Cardiac fibroblast (primary cell): ENCODE data around the gene MAD2L1BP.
A peak's percentile ranks its signal among the peaks of the same experiment; 100 is the strongest.

ENCODE experiments used
- DNase-seq, 2 donors: peaks; one replicate each; pipeline versions ENCODE4 v3.0.0 to v3.0.0-alpha.2; 2010; ENCODE audit warnings: low read depth in 2 of 2
- H3K4me3 ChIP-seq, 2 donors: replicated peaks in 1 of 2; 1 replicate in 1 of 2; 2 replicates in 1 of 2; pipeline ENCODE4 v1.5.1; 2011; ENCODE audit warnings: low read depth in 2 of 2, low read length in 2 of 2, mild to moderate bottlenecking in 2 of 2, moderate library complexity in 1 of 2
- CTCF ChIP-seq: IDR thresholded peaks from one replicate; pipeline ENCODE4 v1.5.1; 2011; ENCODE audit warnings: low read depth, mild to moderate bottlenecking, low read length, inconsistent platforms

MAD2L1BP gene

GRCh38 chr6:43683708-43684455 lies 48.2 kb downstream of the MAD2L1BP start:
- no peak for TF ChIP-seq CTCF
- no peak for DNase-seq
- H3K4me3 ChIP-seq, result no peak overlapping the region

DNA sequence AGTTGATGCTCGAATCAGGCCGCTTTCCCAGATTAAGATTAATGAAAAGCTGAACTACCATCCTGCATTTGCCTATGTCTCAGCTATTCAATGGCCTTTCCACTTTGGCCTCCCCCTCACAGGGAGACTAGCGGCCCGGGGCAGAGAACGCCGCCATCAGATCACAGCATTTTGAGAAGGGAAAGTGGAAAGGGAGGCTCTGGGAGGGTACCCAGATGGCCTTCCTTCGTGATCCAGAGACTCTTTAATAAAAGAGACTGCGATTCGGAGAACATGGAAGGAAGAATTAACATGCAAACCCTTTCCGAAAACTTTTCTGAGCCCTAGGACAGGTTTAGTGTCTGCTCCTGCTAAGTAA lies 51.4 kb downstream of the MAD2L1BP start:
- TF ChIP-seq CTCF, result no peak
- no peak for DNase-seq
- peak overlapping the region; percentile 65 to 90 for H3K4me3 ChIP-seq

- DNase-seq, result peak; percentile 75
- peak within 1 kb of the TSS; percentile 65 to 90 for H3K4me3 ChIP-seq
- no peak for TF ChIP-seq CTCF
Observed at GRCh38 chr6:43687437-43688347, 52.1 kb downstream of the MAD2L1BP start, which contains the start of gene MRPS18A. MRPS18A (minus strand) TSS chr6:43687791; CDS start chr6:43687779, 12 bp downstream.

GRCh38 chr6:43689421-43689820 lies 53.8 kb downstream of the MAD2L1BP start:
- no peak for TF ChIP-seq CTCF
- DNase-seq, result no peak

More at GRCh38 chr6:43689421-43689820, 53.8 kb downstream of the MAD2L1BP start:
- H3K4me3 ChIP-seq, result no peak overlapping the region
